ENCODE results near the gene UBAC1. TPM values are rescaled to one million over a fixed set of nuclear protein-coding genes. Genes with fewer than 3 reads are reported as not detected.

UBAC1 gene
- total RNA-seq, 2 donors from 2014 or later = 37.9 to 39.3 TPM

DNA sequence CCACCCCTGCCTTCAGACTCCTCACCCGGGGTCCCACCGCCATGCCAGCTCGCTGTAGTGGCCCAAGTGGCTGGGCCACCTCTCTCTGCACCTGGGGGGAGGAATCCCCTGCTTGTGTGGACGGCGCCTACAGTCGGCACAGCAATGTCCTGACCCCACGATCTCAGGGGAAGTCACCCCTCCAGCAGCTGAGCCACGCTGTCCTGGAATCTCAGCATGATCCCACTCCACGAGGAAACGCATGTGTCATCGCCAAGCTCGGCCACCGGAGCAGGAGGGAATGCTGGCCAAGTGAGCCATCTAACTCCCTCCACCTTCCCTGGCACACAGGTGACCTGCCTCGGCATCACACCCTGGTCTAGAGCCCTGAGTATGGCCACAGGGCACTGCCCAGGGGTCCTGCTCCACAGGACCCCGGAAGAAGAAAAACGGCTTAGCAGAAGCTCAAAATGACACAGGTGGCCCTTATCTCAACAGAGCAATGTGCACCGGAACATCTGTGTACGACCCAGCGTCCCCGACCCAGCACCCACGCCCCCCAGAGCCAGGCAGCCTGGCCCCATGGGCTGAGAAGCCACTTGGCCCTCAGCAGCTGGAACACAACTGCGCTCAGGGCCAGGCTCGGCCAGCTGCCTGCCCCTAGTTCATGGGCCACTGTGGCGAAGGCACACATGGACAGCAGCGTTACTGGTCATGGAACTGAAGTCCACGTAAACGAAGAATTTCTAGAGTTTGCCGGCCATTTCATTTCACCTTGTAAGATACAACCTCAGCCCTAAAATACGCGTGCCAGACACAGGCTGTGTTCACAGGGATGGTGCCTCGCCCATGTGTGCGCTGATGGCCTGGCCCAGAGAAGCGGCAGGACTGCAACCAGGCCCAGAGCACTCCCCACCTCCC, 30.5 kb downstream of the UBAC1 start:
- no peak overlapping the region for H3K27ac ChIP-seq
- H3K4me1 ChIP-seq (ENCODE audit: control insufficient read depth in 1 of 2, low read depth in 2 of 2) = no peaks in the 10 kb centered on the region
- no peak for ATAC-seq (ENCODE audit: insufficient number of reproducible peaks, low FRiP score, low read depth)
- TF ChIP-seq, protein P1, sequence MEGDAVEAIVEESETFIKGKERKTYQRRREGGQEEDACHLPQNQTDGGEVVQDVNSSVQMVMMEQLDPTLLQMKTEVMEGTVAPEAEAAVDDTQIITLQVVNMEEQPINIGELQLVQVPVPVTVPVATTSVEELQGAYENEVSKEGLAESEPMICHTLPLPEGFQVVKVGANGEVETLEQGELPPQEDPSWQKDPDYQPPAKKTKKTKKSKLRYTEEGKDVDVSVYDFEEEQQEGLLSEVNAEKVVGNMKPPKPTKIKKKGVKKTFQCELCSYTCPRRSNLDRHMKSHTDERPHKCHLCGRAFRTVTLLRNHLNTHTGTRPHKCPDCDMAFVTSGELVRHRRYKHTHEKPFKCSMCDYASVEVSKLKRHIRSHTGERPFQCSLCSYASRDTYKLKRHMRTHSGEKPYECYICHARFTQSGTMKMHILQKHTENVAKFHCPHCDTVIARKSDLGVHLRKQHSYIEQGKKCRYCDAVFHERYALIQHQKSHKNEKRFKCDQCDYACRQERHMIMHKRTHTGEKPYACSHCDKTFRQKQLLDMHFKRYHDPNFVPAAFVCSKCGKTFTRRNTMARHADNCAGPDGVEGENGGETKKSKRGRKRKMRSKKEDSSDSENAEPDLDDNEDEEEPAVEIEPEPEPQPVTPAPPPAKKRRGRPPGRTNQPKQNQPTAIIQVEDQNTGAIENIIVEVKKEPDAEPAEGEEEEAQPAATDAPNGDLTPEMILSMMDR (IDR thresholded peaks at IDR 0.05) = no peak
- no peaks in the 10 kb centered on the region for H3K27me3 ChIP-seq (replicated peaks; ENCODE audit: insufficient read depth)
- DNase-seq (ENCODE audit: low spot score) = no peak
- H3K36me3 ChIP-seq = peaks cover 29% of the 10 kb centered on the region
- H3K9me3 ChIP-seq = no peaks in the 10 kb centered on the region
- H3K4me3 ChIP-seq = no peak overlapping the region

DNA sequence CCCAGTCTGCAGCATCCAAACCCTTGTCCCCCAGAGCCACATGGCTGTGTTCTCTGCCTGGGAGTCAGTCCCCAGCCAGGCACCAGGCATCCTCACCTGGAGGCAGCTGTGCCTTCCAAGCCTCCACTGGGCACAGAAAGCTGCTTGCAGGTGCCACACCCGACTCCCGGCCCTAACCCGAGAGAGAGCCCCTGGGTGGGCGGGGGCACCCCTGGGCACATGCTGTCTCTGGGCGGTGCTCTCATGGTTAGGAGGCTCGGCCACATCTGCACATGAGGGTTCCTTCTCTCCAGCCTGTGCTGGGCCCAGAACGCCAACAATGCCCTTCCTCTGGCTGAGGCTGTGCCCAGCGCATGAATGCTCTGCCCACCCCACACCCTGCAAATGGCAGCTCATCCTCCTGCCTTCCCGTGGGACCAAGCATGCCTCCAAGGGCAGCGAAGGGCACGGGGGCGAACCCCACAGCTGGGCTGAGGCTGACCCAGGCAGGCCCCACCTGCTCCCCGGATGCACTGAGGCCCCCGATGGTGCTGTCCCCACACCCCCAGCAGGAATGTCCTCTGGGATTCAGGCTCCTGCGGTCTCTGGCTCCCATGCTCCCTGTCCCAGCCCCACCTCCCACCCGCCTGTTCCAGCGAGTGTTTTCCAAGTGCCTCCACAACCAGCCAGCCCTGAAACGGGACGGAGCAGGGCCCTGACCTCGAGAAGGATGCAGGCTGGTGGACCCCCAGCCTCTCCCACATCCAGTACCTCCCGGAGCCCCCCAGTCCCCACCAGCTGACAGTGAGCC, 31.3 kb downstream of the UBAC1 start:
- H3K4me3 ChIP-seq = no peak overlapping the region
- H3K36me3 ChIP-seq = peaks cover 27% of the 10 kb centered on the region
- DNase-seq (ENCODE audit: low spot score) = no peak

DNA sequence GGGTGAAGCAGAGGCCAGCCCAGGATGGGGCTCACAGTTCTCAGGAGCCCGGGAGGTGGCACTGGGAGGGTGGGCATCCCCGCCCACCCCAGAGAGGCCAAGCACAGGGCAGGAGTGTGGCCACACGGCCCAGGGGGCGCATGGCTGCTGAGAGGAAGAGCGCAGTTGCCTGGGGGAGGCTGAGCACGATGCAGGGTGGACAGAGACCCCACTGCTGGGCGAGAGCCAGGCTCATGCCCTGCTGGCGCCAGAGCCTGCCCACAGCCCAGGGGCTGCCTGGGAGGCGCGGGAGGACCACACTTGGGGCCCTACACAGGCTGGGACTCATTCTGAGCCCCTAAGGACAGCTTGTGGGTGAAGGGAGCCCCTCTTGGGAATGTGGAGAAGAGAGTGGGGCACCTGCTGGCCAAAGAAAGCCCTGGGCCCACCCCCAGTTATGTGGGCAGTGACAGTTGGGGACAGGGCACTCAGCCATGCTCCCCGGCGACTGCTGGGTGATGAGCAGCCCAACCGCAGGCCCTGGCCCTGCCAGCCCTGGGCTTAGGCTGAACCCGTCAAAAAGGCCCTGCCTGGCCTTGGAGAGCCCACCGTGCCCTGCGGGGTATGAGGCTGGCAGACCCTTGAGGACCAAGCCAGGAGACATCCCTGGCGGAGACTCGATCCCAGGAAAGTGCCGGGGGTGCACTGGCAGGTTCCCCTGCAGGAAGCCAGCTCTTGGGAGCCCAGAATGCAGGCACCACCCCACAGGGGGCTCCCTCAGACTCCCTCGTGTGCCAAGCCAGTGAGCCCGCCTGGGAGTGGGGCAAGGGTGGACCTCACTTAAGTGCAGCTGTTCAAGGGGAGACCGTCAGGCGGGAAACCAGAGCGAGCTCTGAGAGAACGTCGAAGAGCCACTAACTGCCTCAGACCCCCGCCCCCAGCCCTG, 32.2 kb downstream of the UBAC1 start:
- Histone ChIP-seq H3K36me3 (peaks cover 25% of the 10 kb centered on the region), H3K4me1 (ENCODE audit: control insufficient read depth in 1 of 2, low read depth in 2 of 2) (no peaks in the 10 kb centered on the region), H3K27me3 (replicated peaks; ENCODE audit: insufficient read depth) (no peaks in the 10 kb centered on the region), H3K27ac (no peak overlapping the region), H3K9me3 (no peaks in the 10 kb centered on the region), H3K4me3 (no peak overlapping the region)
- DNase-seq (ENCODE audit: low spot score) = no peak
- no peak for ATAC-seq (ENCODE audit: insufficient number of reproducible peaks, low FRiP score, low read depth)
- TF ChIP-seq, protein P1 (IDR thresholded peaks at IDR 0.05) = no peak

More for the DNA sequence above, 31.3 kb downstream of the UBAC1 start:
- ATAC-seq (ENCODE audit: insufficient number of reproducible peaks, low FRiP score, low read depth) = no peak
- no peaks in the 10 kb centered on the region for H3K4me1 ChIP-seq (ENCODE audit: control insufficient read depth in 1 of 2, low read depth in 2 of 2)
- no peak overlapping the region for H3K27ac ChIP-seq
- TF ChIP-seq, protein P1 (IDR thresholded peaks at IDR 0.05) = no peak
- H3K9me3 ChIP-seq = no peaks in the 10 kb centered on the region
- no peaks in the 10 kb centered on the region for H3K27me3 ChIP-seq (replicated peaks; ENCODE audit: insufficient read depth)

DNA sequence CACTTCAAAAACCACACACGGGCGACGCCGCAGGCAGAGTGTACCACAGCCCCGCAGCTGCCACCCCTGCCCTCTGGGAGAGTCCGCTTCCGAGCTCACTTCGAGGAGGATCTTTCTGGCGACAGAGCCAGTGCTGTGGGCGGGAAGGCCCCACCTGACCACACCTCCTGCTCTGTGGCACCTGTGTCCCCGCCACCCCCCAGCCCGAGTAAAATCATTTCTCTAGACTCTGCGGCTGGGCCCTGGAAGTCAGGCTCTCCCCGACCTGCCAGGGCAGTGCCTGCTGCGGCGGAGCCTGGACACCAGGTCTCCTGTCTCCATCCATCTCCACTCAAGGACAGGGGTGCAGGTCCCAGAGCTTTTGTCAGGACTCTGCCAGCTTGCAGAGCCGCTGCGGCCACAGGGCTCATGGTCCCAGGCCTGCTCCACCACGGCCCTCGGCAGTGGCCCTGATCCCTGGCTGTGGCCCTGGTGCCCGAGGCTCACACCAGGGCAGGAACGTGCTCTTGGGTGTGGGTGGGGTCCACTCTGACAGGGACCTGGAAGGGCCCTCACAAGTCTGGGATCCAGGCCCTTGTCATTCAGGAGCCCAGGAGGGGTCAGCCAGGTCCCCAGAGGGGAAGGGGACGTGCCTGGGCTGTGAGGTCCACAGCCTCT, 33.0 kb downstream of the UBAC1 start:
- Histone ChIP-seq H3K27ac (no peak overlapping the region), H3K27me3 (replicated peaks; ENCODE audit: insufficient read depth) (no peaks in the 10 kb centered on the region), H3K4me1 (ENCODE audit: control insufficient read depth in 1 of 2, low read depth in 2 of 2) (no peaks in the 10 kb centered on the region), H3K36me3 (peaks cover 22% of the 10 kb centered on the region), H3K9me3 (no peaks in the 10 kb centered on the region), H3K4me3 (no peak overlapping the region)
- TF ChIP-seq, protein P1 (IDR thresholded peaks at IDR 0.05) = no peak
- DNase-seq (ENCODE audit: low spot score) (no peak), ATAC-seq (ENCODE audit: insufficient number of reproducible peaks, low FRiP score, low read depth) (no peak)

Data from thoracic aorta (tissue), 2 donors.